DOHH2 (cell line): ENCODE results near the gene DSCAM.

Experiments
- H3F3A ChIP-seq: fragments of 200-600 bp; sonication (generic), shearing (Covaris generic); 2 replicates; pipeline ENCODE4 v1.6.0; 2016; ENCODE audit warnings: antibody characterized with exemption, mild to moderate bottlenecking; ENCODE audit not compliant: control insufficient read depth, insufficient read depth
- H3K27ac ChIP-seq: fragments of 200-600 bp; sonication (generic); 2 replicates; pipeline ENCODE4 v1.5.1; 2014; ENCODE audit warnings: low read depth, mild to moderate bottlenecking, low read length, moderate library complexity
- H3K27me3 ChIP-seq: fragments of 200-600 bp; sonication (generic); 2 replicates; pipeline ENCODE4 v1.6.1; 2014; ENCODE audit warnings: mild to moderate bottlenecking, low read length, mixed read lengths; ENCODE audit not compliant: control insufficient read depth
- H3K36me3 ChIP-seq: fragments of 200-600 bp; sonication (generic); 2 replicates; pipeline ENCODE4 v1.6.1; 2014; ENCODE audit warnings: mild to moderate bottlenecking, low read length, moderate library complexity, mixed read lengths; ENCODE audit not compliant: control insufficient read depth
- H3K4me1 ChIP-seq: fragments of 200-600 bp; sonication (generic); 2 replicates; pipeline ENCODE4 v1.6.1; 2014; ENCODE audit warnings: mild to moderate bottlenecking, low read length, mixed read lengths; ENCODE audit not compliant: control insufficient read depth
- H3K4me2 ChIP-seq: fragments of 200-600 bp; sonication (generic); 2 replicates; pipeline ENCODE4 v1.6.0; 2014; ENCODE audit warnings: mild to moderate bottlenecking, low read length, moderate library complexity
- H3K4me3 ChIP-seq: fragments of 200-600 bp; sonication (generic); 2 replicates; pipeline ENCODE4 v1.5.1; 2014; ENCODE audit warnings: mild to moderate bottlenecking, low read length, mixed read lengths
- H3K79me2 ChIP-seq: fragments of 200-600 bp; sonication (generic); 2 replicates; pipeline ENCODE4 v1.6.1; 2014; ENCODE audit warnings: mild to moderate bottlenecking, low read length, mixed read lengths; ENCODE audit not compliant: control insufficient read depth
- H3K9me2 ChIP-seq: fragments of 200-600 bp; sonication (generic); replicated peaks from 2 replicates; pipeline ENCODE4 v1.6.1; 2014; ENCODE audit warnings: mild to moderate bottlenecking, low read length, mixed read lengths; ENCODE audit not compliant: control insufficient read depth
- H3K9me3 ChIP-seq: fragments of 200-600 bp; sonication (generic); 2 replicates; pipeline ENCODE4 v1.6.1; 2014; ENCODE audit warnings: antibody characterized with exemption, low read length, mixed read lengths; ENCODE audit not compliant: control insufficient read depth, insufficient read depth
- H4K20me1 ChIP-seq: fragments of 200-600 bp; sonication (generic); 2 replicates; pipeline ENCODE4 v1.6.0; 2014; ENCODE audit warnings: low read depth, mild to moderate bottlenecking, antibody characterized with exemption, low read length, moderate library complexity; ENCODE audit not compliant: control insufficient read depth, insufficient read depth
- EZH2phosphoT487 ChIP-seq: fragments of 200-600 bp; sonication (generic); IDR thresholded peaks from 2 replicates; pipeline ENCODE4 v1.6.1; 2017; ENCODE audit warnings: borderline replicate concordance, mild to moderate bottlenecking, antibody characterized with exemption, low read length, moderate library complexity, mixed read lengths
- TF ChIP-seq, protein P1 (sequence below): fragments of 200-600 bp; sonication (generic); IDR thresholded peaks from one replicate; pipeline ENCODE4 v1.5.1; 2014; ENCODE audit warnings: antibody characterized with exemption, mild to moderate bottlenecking, low read depth, low read length; ENCODE audit not compliant: poor library complexity, severe bottlenecking

DSCAM gene

DNA sequence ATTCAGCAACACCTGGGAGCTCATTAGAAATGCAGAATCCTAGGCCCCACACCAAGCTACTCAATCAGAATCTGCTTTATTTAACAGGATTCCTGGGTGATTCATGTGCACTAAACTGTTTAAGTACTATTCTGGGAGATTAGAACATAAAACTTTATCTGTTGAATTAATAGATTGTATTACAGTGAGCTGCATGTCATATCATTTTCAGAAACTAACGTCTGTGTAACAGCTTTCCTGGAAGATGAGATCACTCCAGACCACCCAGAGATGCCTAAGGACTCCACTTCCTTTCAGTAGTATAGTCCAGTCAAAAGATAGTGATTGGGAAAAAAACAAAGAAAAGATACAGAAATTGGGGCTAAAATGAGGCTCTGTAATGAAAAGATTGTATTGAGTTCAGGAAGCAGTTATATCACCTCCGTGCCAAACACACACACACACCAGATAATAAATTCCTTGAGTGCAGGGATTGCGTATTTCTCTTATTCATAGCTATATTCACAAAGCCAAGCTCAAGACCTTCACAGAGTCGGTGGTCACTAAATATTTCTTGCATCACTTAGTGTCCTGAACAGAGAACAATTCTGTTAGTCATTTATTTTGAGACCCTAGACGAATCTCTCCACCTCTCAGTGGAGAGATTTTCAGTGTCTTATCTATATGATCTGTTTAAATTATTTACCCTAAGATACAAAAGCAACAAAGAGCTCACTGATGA lies 178.2 kb downstream of the DSCAM start:
- no peak for TF ChIP-seq EZH2phosphoT487
- TF ChIP-seq, protein P1, sequence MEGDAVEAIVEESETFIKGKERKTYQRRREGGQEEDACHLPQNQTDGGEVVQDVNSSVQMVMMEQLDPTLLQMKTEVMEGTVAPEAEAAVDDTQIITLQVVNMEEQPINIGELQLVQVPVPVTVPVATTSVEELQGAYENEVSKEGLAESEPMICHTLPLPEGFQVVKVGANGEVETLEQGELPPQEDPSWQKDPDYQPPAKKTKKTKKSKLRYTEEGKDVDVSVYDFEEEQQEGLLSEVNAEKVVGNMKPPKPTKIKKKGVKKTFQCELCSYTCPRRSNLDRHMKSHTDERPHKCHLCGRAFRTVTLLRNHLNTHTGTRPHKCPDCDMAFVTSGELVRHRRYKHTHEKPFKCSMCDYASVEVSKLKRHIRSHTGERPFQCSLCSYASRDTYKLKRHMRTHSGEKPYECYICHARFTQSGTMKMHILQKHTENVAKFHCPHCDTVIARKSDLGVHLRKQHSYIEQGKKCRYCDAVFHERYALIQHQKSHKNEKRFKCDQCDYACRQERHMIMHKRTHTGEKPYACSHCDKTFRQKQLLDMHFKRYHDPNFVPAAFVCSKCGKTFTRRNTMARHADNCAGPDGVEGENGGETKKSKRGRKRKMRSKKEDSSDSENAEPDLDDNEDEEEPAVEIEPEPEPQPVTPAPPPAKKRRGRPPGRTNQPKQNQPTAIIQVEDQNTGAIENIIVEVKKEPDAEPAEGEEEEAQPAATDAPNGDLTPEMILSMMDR = no peak
- Histone ChIP-seq H3K79me2 (no peaks in the 10 kb centered on the region), H3K4me2 (no peak overlapping the region), H3K4me1 (no peaks in the 10 kb centered on the region), H3K4me3 (no peak overlapping the region), H3F3A (no peaks in the 10 kb centered on the region), H4K20me1 (no peaks in the 10 kb centered on the region), H3K27me3 (no peaks in the 10 kb centered on the region), H3K36me3 (no peaks in the 10 kb centered on the region), H3K9me2 (no peaks in the 10 kb centered on the region), H3K9me3 (peaks cover 5% of the 10 kb centered on the region; the same call in 1 of the 2 replicates), H3K27ac (no peak overlapping the region)

DNA sequence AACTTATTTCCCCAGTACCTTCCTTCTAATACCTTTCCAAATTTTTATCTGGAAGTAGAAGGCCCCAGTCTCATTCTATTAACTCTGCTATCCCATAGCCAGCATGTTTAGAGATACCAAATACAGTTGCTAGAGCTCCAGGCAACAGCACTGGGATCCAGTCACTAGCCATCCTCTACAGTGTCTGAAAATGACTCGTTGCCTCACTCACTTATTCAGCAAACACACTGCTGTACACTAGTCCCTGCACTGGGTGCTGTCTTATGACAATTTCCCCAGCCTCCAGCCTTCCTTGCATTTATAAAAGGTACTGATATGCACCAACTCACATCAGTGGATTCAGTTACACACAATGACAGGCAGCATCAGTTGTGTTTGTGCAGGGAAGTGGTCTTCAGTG lies 179.0 kb downstream of the DSCAM start:
- Histone ChIP-seq H3K4me2 (no peak overlapping the region), H3K79me2 (no peaks in the 10 kb centered on the region), H3K36me3 (no peaks in the 10 kb centered on the region), H3K27ac (no peak overlapping the region), H3K27me3 (no peaks in the 10 kb centered on the region), H3K4me1 (no peaks in the 10 kb centered on the region), H3F3A (no peaks in the 10 kb centered on the region), H4K20me1 (no peaks in the 10 kb centered on the region), H3K9me2 (no peaks in the 10 kb centered on the region), H3K9me3 (peaks cover 5% of the 10 kb centered on the region; the same call in 1 of the 2 replicates), H3K4me3 (no peak overlapping the region)
- TF ChIP-seq EZH2phosphoT487 = no peak
- TF ChIP-seq, protein P1 = no peak

DNA sequence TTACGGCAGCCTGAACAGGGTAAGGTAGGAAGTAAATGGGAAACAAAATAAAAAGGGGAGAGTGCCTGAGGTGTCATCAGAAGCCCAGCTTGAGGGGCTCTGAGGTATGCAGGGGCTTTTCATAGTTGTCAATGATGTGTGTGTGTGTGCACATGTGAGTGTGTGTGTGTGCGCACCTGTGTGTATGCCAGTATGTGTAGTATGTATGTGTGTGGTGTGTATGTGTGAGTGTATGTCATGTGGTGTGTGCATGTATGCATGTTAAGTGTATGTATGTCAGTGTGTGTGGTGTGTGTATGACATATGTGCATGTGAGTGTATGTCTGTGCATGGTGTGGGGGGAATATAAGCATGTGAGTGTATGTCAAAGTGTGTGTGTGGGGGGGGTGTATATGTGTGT lies 184.1 kb downstream of the DSCAM start:
- no peaks in the 10 kb centered on the region for H4K20me1 ChIP-seq
- H3K27ac ChIP-seq = no peak overlapping the region
- no peaks in the 10 kb centered on the region for H3K27me3 ChIP-seq
- no peak overlapping the region for H3K4me2 ChIP-seq
- H3K9me2 ChIP-seq = no peaks in the 10 kb centered on the region
- no peak for TF ChIP-seq EZH2phosphoT487
- TF ChIP-seq, protein P1 = no peak
- no peaks in the 10 kb centered on the region for H3K4me1 ChIP-seq
- no peaks in the 10 kb centered on the region for H3K36me3 ChIP-seq
- H3K79me2 ChIP-seq = no peaks in the 10 kb centered on the region
- peaks cover 8% of the 10 kb centered on the region; the same call in 1 of the 2 replicates for H3K9me3 ChIP-seq
- no peaks in the 10 kb centered on the region for H3F3A ChIP-seq
- H3K4me3 ChIP-seq = no peak overlapping the region
